ENCODE measurements around the gene ZBTB25. TPM values are rescaled to one million over a fixed set of nuclear protein-coding genes. Genes with fewer than 3 reads are reported as not detected.

ZBTB25 gene
- total and polyA plus RNA-seq, 2 experiments from 2014 or later = 11.3 to 13.3 TPM

- H3K4me3 ChIP-seq = no peak overlapping the region
- H3K27me3 ChIP-seq = no peaks in the 10 kb centered on the region
- H3K27ac ChIP-seq = no peak overlapping the region
- no peaks in the 10 kb centered on the region for H3K9me3 ChIP-seq (ENCODE audit: low read depth)
- DNase-seq (ENCODE audit: low read depth in 1 of 2, low spot score in 1 of 2) = peak in 1 of 2 donors; percentile 36
- no peaks in the 10 kb centered on the region for H3K4me1 ChIP-seq (ENCODE audit: low read depth)
- H3K36me3 ChIP-seq = no peaks in the 10 kb centered on the region
- no peak for TF ChIP-seq CTCF (IDR thresholded peaks at IDR 0.05; ENCODE audit: low read depth, low read length)
Observed at GRCh38 chr14:64400829-64401459, 102.7 kb downstream of the ZBTB25 start.

Other genes with a start within 250 kb of the ZBTB25 start
- gene ESR2, start 209.5 kb downstream of the ZBTB25 start, total RNA-seq = 0.86 and 1.0 TPM in 2 replicates
- gene ESR2, start 209.5 kb downstream of the ZBTB25 start, polyA plus RNA-seq = 0.14 and 0.50 TPM in 2 replicates
- 30.7 and 37.8 TPM in 2 replicates for gene MTHFD1, start 115.5 kb downstream of the ZBTB25 start, total RNA-seq
- gene MTHFD1, start 115.5 kb downstream of the ZBTB25 start, polyA plus RNA-seq = 63.6 and 73.1 TPM in 2 replicates
- gene AKAP5, start 38.3 kb downstream of the ZBTB25 start, total RNA-seq = 0.63 and 1.3 TPM in 2 replicates
- 0.18 and 0.94 TPM in 2 replicates for gene AKAP5, start 38.3 kb downstream of the ZBTB25 start, polyA plus RNA-seq
- gene ZBTB1, start 932 bp upstream of the ZBTB25 start, total RNA-seq = 22.5 and 31.4 TPM in 2 replicates
- 23.4 and 28.5 TPM in 2 replicates for gene ZBTB1, start 932 bp upstream of the ZBTB25 start, polyA plus RNA-seq
- 1.1 and 2.4 TPM in 2 replicates for gene HSPA2, start 36.9 kb upstream of the ZBTB25 start, total RNA-seq
- gene HSPA2, start 36.9 kb upstream of the ZBTB25 start, polyA plus RNA-seq = 0.93 and 2.3 TPM in 2 replicates
- gene PPP1R36, start 46.1 kb upstream of the ZBTB25 start, total RNA-seq = 0.53 TPM in 1 of 2 replicates, not detected in the other
- gene PPP1R36, start 46.1 kb upstream of the ZBTB25 start, polyA plus RNA-seq = 0.19 and 0.40 TPM in 2 replicates
- gene PLEKHG3, start 200.6 kb upstream of the ZBTB25 start, total RNA-seq = 54.8 and 72.2 TPM in 2 replicates
- 17.7 and 19.2 TPM in 2 replicates for gene PLEKHG3, start 200.6 kb upstream of the ZBTB25 start, polyA plus RNA-seq